ENCODE results near the gene PRIM1.

PRIM1 gene

GRCh38 chr12:56724972-56725722 is 27.0 kb downstream of the PRIM1 start, which contains the start of gene NACA:
Gene NACA (minus strand): TSS chr12:56725299. CDS start chr12:56724521, 778 bp downstream.
- DNase-seq = peak; percentile 99
- Histone ChIP-seq H3K9me3 (ENCODE audit: severe bottlenecking) (no peaks in the 10 kb centered on the region), H3K4me3 (ENCODE audit: low read depth, low read length) (peak within 1 kb of the TSS; percentile 96), H3K27ac (peak within 1 kb of the TSS; percentile 92), H3K27me3 (ENCODE audit: insufficient read depth, low read depth, severe bottlenecking) (no peaks in the 10 kb centered on the region), H3K36me3 (peaks cover 79% of the 10 kb centered on the region)
- no peak for TF ChIP-seq CTCF (IDR thresholded peaks at IDR 0.05; ENCODE audit: low read depth, low read length)

GRCh38 chr12:56724701-56724971 is 27.5 kb downstream of the PRIM1 start:
- Histone ChIP-seq H3K9me3 (ENCODE audit: severe bottlenecking) (no peaks in the 10 kb centered on the region), H3K27ac (peak overlapping the region; percentile 92), H3K4me3 (ENCODE audit: low read depth, low read length) (peak overlapping the region; percentile 96), H3K27me3 (ENCODE audit: insufficient read depth, low read depth, severe bottlenecking) (no peaks in the 10 kb centered on the region), H3K36me3 (peaks cover 80% of the 10 kb centered on the region)
- no peak for DNase-seq
- no peak for TF ChIP-seq CTCF (IDR thresholded peaks at IDR 0.05; ENCODE audit: low read depth, low read length)

GRCh38 chr12:56723889-56724700 is 28.0 kb downstream of the PRIM1 start:
- DNase-seq = no peak
- peaks cover 81% of the 10 kb centered on the region for H3K36me3 ChIP-seq
- TF ChIP-seq CTCF (IDR thresholded peaks at IDR 0.05; ENCODE audit: low read depth, low read length) = no peak
- peak overlapping the region; percentile 96 for H3K4me3 ChIP-seq (ENCODE audit: low read depth, low read length)
- H3K27ac ChIP-seq = peak overlapping the region; percentile 92
- H3K9me3 ChIP-seq (ENCODE audit: severe bottlenecking) = no peaks in the 10 kb centered on the region
- H3K27me3 ChIP-seq (ENCODE audit: insufficient read depth, low read depth, severe bottlenecking) = no peaks in the 10 kb centered on the region

GRCh38 chr12:56723352-56723751 is 28.8 kb downstream of the PRIM1 start:
- H3K27ac ChIP-seq = no peak overlapping the region
- H3K36me3 ChIP-seq = peaks cover 81% of the 10 kb centered on the region

GRCh38 chr12:56722832-56723231 is 29.3 kb downstream of the PRIM1 start:
- H3K4me3 ChIP-seq (ENCODE audit: low read depth, low read length) = no peak overlapping the region
- DNase-seq = no peak
- peaks cover 76% of the 10 kb centered on the region for H3K36me3 ChIP-seq
- H3K27me3 ChIP-seq (ENCODE audit: insufficient read depth, low read depth, severe bottlenecking) = no peaks in the 10 kb centered on the region
- TF ChIP-seq CTCF (IDR thresholded peaks at IDR 0.05; ENCODE audit: low read depth, low read length) = no peak
- H3K9me3 ChIP-seq (ENCODE audit: severe bottlenecking) = no peaks in the 10 kb centered on the region
- H3K27ac ChIP-seq = no peak overlapping the region

More at GRCh38 chr12:56723352-56723751, 28.8 kb downstream of the PRIM1 start:
- H3K27me3 ChIP-seq (ENCODE audit: insufficient read depth, low read depth, severe bottlenecking) = no peaks in the 10 kb centered on the region
- H3K4me3 ChIP-seq (ENCODE audit: low read depth, low read length) = peak overlapping the region; percentile 96
- no peak for TF ChIP-seq CTCF (IDR thresholded peaks at IDR 0.05; ENCODE audit: low read depth, low read length)
- H3K9me3 ChIP-seq (ENCODE audit: severe bottlenecking) = no peaks in the 10 kb centered on the region
- DNase-seq = no peak
